ENCODE results near the gene SDK2.

SDK2 gene

GRCh38 chr17:73389411-73389810 lies 254.8 kb downstream of the SDK2 start:
- no peak overlapping the region for H3K4me3 ChIP-seq (ENCODE audit: low read depth, low read length)
- POLR2A ChIA-PET: no interaction called here
- no peak for TF ChIP-seq GLIS2 (tag by site-specific recombination; IDR thresholded peaks at IDR 0.05)
- no peak for TF ChIP-seq ZNF416 (tag by site-specific recombination; IDR thresholded peaks at IDR 0.05)
- no peak for TF ChIP-seq ZBTB8A (tag by site-specific recombination; IDR thresholded peaks at IDR 0.05)
- TF ChIP-seq YY2 (tag by site-specific recombination; IDR thresholded peaks at IDR 0.05): no peak
- TF ChIP-seq GLIS1 (tag by site-specific recombination; IDR thresholded peaks at IDR 0.05): no peak
- CTCF ChIA-PET: interaction anchor here (0.7 kb wide), 1 partner anchor 1461 kb away, joined by 3 read pairs; no protein-coding TSS in a partner anchor
- no peaks in the 10 kb centered on the region for H3K4me1 ChIP-seq (ENCODE audit: control insufficient read depth, insufficient read depth, low read length)
- no peaks in the 10 kb centered on the region for H3K9me3 ChIP-seq (ENCODE audit: control insufficient read depth, insufficient read depth, low read depth, low read length)
- H3K27ac ChIP-seq (ENCODE audit: extremely low read depth, low read depth, low read length): no peak overlapping the region
- H3K36me3 ChIP-seq (ENCODE audit: control insufficient read depth in 2 of 2, insufficient read depth in 1 of 2, low read length in 2 of 2): peaks cover 0 to 10% of the 10 kb centered on the region in 2 experiments; a peak in 1 of 3 replicates

DNA sequence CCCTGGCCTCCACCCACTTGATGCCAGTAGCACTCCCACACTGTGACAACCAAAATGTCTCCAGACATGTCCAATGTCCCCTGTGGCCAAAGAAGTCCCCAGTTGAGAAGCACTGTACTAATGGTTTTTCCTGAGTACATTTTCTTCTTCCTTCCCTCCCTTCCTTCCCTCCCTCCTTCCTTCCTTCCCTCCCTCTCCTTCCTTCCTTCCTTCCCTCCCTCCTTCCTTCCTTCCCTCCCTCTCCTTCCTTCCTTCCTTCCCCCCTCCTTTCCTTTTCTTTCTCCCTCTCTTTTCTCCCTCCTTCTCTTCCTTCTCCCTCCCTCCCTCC lies 255.7 kb downstream of the SDK2 start:
- POLR2A ChIA-PET: interaction anchor here (0.6 kb wide), 1 partner anchor 33 kb away, joined by 7 read pairs; no protein-coding TSS in a partner anchor
- Histone ChIP-seq H3K36me3 (ENCODE audit: control insufficient read depth in 2 of 2, insufficient read depth in 1 of 2, low read length in 2 of 2) (peaks cover 0 to 12% of the 10 kb centered on the region in 2 experiments; a peak in 1 of 3 replicates), H3K27ac (ENCODE audit: extremely low read depth, low read depth, low read length) (no peak overlapping the region), H3K4me1 (ENCODE audit: control insufficient read depth, insufficient read depth, low read length) (no peaks in the 10 kb centered on the region), H3K9me3 (ENCODE audit: control insufficient read depth, insufficient read depth, low read depth, low read length) (no peaks in the 10 kb centered on the region), H3K4me3 (ENCODE audit: low read depth, low read length) (no peak overlapping the region)
- CTCF ChIA-PET: interaction anchor here (0.6 to 0.7 kb wide), 2 partner anchors 832 to 1460 kb away, joined by 3 read pairs; no protein-coding TSS in a partner anchor
- TF ChIP-seq, protein P1, sequence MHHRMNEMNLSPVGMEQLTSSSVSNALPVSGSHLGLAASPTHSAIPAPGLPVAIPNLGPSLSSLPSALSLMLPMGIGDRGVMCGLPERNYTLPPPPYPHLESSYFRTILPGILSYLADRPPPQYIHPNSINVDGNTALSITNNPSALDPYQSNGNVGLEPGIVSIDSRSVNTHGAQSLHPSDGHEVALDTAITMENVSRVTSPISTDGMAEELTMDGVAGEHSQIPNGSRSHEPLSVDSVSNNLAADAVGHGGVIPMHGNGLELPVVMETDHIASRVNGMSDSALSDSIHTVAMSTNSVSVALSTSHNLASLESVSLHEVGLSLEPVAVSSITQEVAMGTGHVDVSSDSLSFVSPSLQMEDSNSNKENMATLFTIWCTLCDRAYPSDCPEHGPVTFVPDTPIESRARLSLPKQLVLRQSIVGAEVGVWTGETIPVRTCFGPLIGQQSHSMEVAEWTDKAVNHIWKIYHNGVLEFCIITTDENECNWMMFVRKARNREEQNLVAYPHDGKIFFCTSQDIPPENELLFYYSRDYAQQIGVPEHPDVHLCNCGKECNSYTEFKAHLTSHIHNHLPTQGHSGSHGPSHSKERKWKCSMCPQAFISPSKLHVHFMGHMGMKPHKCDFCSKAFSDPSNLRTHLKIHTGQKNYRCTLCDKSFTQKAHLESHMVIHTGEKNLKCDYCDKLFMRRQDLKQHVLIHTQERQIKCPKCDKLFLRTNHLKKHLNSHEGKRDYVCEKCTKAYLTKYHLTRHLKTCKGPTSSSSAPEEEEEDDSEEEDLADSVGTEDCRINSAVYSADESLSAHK (tag by site-specific recombination; IDR thresholded peaks at IDR 0.05): no peak
- peak; percentile 55 for TF ChIP-seq ZNF366 (tag by site-specific recombination; conservative IDR thresholded peaks at IDR 0.05)

- H3K9me3 ChIP-seq (ENCODE audit: control insufficient read depth, insufficient read depth, low read depth, low read length): no peaks in the 10 kb centered on the region
Measured at GRCh38 chr17:73387746-73388577, 256.3 kb downstream of the SDK2 start.

GRCh38 chr17:73386561-73386960 lies 257.7 kb downstream of the SDK2 start:
- POLR2A ChIA-PET: no interaction called here
- H3K4me3 ChIP-seq (ENCODE audit: low read depth, low read length): no peak overlapping the region

More at GRCh38 chr17:73387746-73388577, 256.3 kb downstream of the SDK2 start:
- Histone ChIP-seq H3K27ac (ENCODE audit: extremely low read depth, low read depth, low read length) (no peak overlapping the region), H3K36me3 (ENCODE audit: control insufficient read depth in 2 of 2, insufficient read depth in 1 of 2, low read length in 2 of 2) (peaks cover 0 to 12% of the 10 kb centered on the region in 2 experiments; a peak in 1 of 3 replicates), H3K4me1 (ENCODE audit: control insufficient read depth, insufficient read depth, low read length) (no peaks in the 10 kb centered on the region), H3K4me3 (ENCODE audit: low read depth, low read length) (no peak overlapping the region)
- CTCF ChIA-PET: interaction anchor here (0.6 to 0.8 kb wide), 4 partner anchors 18 to 831 kb away, joined by 3 to 4 read pairs (median 3); no protein-coding TSS in a partner anchor
- POLR2A ChIA-PET: no interaction called here
- TF ChIP-seq ZNF791 (tag by site-specific recombination; IDR thresholded peaks at IDR 0.05) (no peak), OVOL3 (tag by site-specific recombination; IDR thresholded peaks at IDR 0.05) (no peak)

More at GRCh38 chr17:73386561-73386960, 257.7 kb downstream of the SDK2 start:
- no peak for TF ChIP-seq ZNF350 (tag by site-specific recombination; IDR thresholded peaks at IDR 0.05)
- TF ChIP-seq, protein P2, sequence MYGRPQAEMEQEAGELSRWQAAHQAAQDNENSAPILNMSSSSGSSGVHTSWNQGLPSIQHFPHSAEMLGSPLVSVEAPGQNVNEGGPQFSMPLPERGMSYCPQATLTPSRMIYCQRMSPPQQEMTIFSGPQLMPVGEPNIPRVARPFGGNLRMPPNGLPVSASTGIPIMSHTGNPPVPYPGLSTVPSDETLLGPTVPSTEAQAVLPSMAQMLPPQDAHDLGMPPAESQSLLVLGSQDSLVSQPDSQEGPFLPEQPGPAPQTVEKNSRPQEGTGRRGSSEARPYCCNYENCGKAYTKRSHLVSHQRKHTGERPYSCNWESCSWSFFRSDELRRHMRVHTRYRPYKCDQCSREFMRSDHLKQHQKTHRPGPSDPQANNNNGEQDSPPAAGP (tag by site-specific recombination; IDR thresholded peaks at IDR 0.05): no peak
- TF ChIP-seq ZNF791 (tag by site-specific recombination; IDR thresholded peaks at IDR 0.05): no peak
- no peak for TF ChIP-seq ZBTB20 (tag by site-specific recombination; IDR thresholded peaks at IDR 0.05)
- TF ChIP-seq ZSCAN30 (tag by site-specific recombination; IDR thresholded peaks at IDR 0.05): no peak
- TF ChIP-seq, protein P3, sequence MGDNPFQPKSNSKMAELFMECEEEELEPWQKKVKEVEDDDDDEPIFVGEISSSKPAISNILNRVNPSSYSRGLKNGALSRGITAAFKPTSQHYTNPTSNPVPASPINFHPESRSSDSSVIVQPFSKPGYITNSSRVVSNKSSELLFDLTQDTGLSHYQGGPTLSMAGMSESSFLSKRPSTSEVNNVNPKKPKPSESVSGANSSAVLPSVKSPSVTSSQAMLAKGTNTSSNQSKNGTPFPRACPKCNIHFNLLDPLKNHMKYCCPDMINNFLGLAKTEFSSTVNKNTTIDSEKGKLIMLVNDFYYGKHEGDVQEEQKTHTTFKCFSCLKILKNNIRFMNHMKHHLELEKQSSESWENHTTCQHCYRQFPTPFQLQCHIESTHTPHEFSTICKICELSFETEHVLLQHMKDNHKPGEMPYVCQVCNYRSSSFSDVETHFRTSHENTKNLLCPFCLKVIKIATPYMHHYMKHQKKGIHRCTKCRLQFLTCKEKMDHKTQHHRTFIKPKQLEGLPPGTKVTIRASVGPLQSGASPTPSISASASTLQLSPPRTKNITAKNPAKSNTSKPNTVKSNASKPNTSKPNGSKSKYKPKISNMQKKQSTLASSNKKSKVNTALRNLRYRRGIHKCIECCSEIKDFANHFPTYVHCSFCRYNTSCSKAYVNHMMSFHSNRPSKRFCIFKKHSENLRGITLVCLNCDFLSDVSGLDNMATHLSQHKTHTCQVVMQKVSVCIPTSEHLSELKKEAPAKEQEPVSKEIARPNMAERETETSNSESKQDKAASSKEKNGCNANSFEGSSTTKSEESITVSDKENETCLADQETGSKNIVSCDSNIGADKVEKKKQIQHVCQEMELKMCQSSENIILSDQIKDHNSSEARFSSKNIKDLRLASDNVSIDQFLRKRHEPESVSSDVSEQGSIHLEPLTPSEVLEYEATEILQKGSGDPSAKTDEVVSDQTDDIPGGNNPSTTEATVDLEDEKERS (tag by site-specific recombination; IDR thresholded peaks at IDR 0.05): no peak
- no peak for TF ChIP-seq ZNF621 (tag by site-specific recombination; IDR thresholded peaks at IDR 0.05)
- TF ChIP-seq ZNF768 (tag by site-specific recombination; IDR thresholded peaks at IDR 0.05): no peak
- no peak for TF ChIP-seq ZNF530 (tag by site-specific recombination; IDR thresholded peaks at IDR 0.05; ENCODE audit: low read depth)
- Histone ChIP-seq H3K27ac (ENCODE audit: extremely low read depth, low read depth, low read length) (no peak overlapping the region), H3K9me3 (ENCODE audit: control insufficient read depth, insufficient read depth, low read depth, low read length) (no peaks in the 10 kb centered on the region), H3K36me3 (ENCODE audit: control insufficient read depth in 2 of 2, insufficient read depth in 1 of 2, low read length in 2 of 2) (peaks cover 0 to 12% of the 10 kb centered on the region in 2 experiments; a peak in 1 of 3 replicates), H3K4me1 (ENCODE audit: control insufficient read depth, insufficient read depth, low read length) (no peaks in the 10 kb centered on the region)
- CTCF ChIA-PET: interaction anchor here (0.7 to 1.4 kb wide), 4 partner anchors 16 to 144 kb away, joined by 3 to 7 read pairs (median 4); no protein-coding TSS in a partner anchor
